ENCODE data around the gene STAT3. TPM values are rescaled to one million over a fixed set of nuclear protein-coding genes. Genes with fewer than 3 reads are reported as not detected.
A peak's percentile ranks its signal among the peaks of the same experiment; 100 is the strongest.

STAT3 gene
- total and polyA plus RNA-seq, 9 of the 15 experiments (the other 6 are each of a cell fraction or from before 2014, with no cell fraction given), result 90.0 to 179 (median 114) TPM

GRCh38 chr17:42378959-42379594 is 9.2 kb downstream of the STAT3 start:
- FAIRE-seq (no peak), DNase-seq (ENCODE audit: extremely low read depth in 1 of 4, low spot score in 3 of 4) (no peak), ATAC-seq (peak; percentile 32; the same call in 2 of the 3 replicates)
- intact Hi-C loops (cut with micrococcal nuclease), result no loop called here
- ChIA-PET CTCF (ENCODE audit: low intra/inter-chr PET ratio) (no interaction called here), POLR2A (interaction anchor here (0.7 to 1.4 kb wide), 7 partner anchors 8 to 61 kb away, joined by 3 to 9 read pairs (median 3); partner anchors contain the start of gene STAT3)
- H3K79me2 ChIP-seq (ENCODE audit: control insufficient read depth, insufficient read depth, low read length), result peaks cover 67% of the 10 kb centered on the region
- peaks cover 14% of the 10 kb centered on the region; the same call in 2 of the 3 replicates for H3K36me3 ChIP-seq (ENCODE audit: control insufficient read depth, insufficient read depth, low read length)
- no peak overlapping the region; the same call in 1 of the 2 replicates for H3K4me2 ChIP-seq (ENCODE audit: insufficient read depth, low read length)
- in situ Hi-C loops (cut with MboI), result no loop called here
- H3K4me1 ChIP-seq (replicated peaks in 1 of 2; ENCODE audit: control insufficient read depth in 2 of 2, insufficient read depth in 2 of 2, low read length in 2 of 2), result peaks cover 0 to 9% of the 10 kb centered on the region in 2 experiments; a peak in 2 of 5 replicates
- H2AFZ ChIP-seq (ENCODE audit: low read depth, low read length), result no peak overlapping the region
- BruUV-seq (replicated peaks), result TSS peak; percentile 4
- H3K9me3 ChIP-seq (replicated peaks; ENCODE audit: control insufficient read depth, insufficient read depth, low read depth, low read length), result no peaks in the 10 kb centered on the region
- 0 out of 4 replicates have a peak overlapping the region, but pooled peaks have one; percentile 8 to 18 for H3K9ac ChIP-seq (ENCODE audit: insufficient read depth in 1 of 2, low read depth in 2 of 2, low read length in 2 of 2)
- 48% methylated on average over 6 of the region's 6 CpGs for WGBS (ENCODE audit: insufficient coverage, low coverage, missing lambda C conversion rate)
- no peaks in the 10 kb centered on the region for H4K20me1 ChIP-seq (replicated peaks; ENCODE audit: control insufficient read depth, insufficient read depth, low read length)
- TF ChIP-seq CREB1 (IDR thresholded peaks at IDR 0.05) (no peak), CREB1 (CRISPR knock-in tag; IDR thresholded peaks at IDR 0.05) (no peak), CEBPB (tag; IDR thresholded peaks at IDR 0.05) (no peak)
- no peaks in the 10 kb centered on the region for H3K27me3 ChIP-seq (ENCODE audit: control insufficient read depth in 2 of 2, insufficient read depth in 2 of 2, low read length in 2 of 2)
- no peaks in the 10 kb centered on the region for H3K9me1 ChIP-seq (ENCODE audit: control insufficient read depth, insufficient read depth, low read length)
- H3K27ac ChIP-seq (ENCODE audit: extremely low read depth, low read depth, low read length), result peak overlapping the region; percentile 27; the same call in 1 of the 3 replicates
- H3K4me3 ChIP-seq, result no peak overlapping the region

- FAIRE-seq (no peak), DNase-seq (ENCODE audit: extremely low read depth in 1 of 4, low spot score in 3 of 4) (no peak), ATAC-seq (no peak)
- Histone ChIP-seq H3K9ac (ENCODE audit: insufficient read depth in 1 of 2, low read depth in 2 of 2, low read length in 2 of 2) (no peak overlapping the region), H3K36me3 (ENCODE audit: control insufficient read depth, insufficient read depth, low read length) (peaks cover 10% of the 10 kb centered on the region; the same call in 2 of the 3 replicates), H3K4me1 (replicated peaks in 1 of 2; ENCODE audit: control insufficient read depth in 2 of 2, insufficient read depth in 2 of 2, low read length in 2 of 2) (peaks cover 0 to 9% of the 10 kb centered on the region in 2 experiments; a peak in 2 of 5 replicates), H3K9me1 (ENCODE audit: control insufficient read depth, insufficient read depth, low read length) (no peaks in the 10 kb centered on the region), H3K4me3 (no peak overlapping the region), H3K4me2 (ENCODE audit: insufficient read depth, low read length) (no peak overlapping the region), H3K9me3 (replicated peaks; ENCODE audit: control insufficient read depth, insufficient read depth, low read depth, low read length) (no peaks in the 10 kb centered on the region), H4K20me1 (replicated peaks; ENCODE audit: control insufficient read depth, insufficient read depth, low read length) (no peaks in the 10 kb centered on the region), H3K79me2 (ENCODE audit: control insufficient read depth, insufficient read depth, low read length) (peaks cover 66% of the 10 kb centered on the region), H3K27me3 (ENCODE audit: control insufficient read depth in 2 of 2, insufficient read depth in 2 of 2, low read length in 2 of 2) (no peaks in the 10 kb centered on the region), H2AFZ (ENCODE audit: low read depth, low read length) (no peak overlapping the region), H3K27ac (ENCODE audit: extremely low read depth, low read depth, low read length) (no peak overlapping the region; the same call in 2 of the 3 replicates)
- 82% methylated on average over 10 of the region's 10 CpGs for WGBS (ENCODE audit: insufficient coverage, low coverage, missing lambda C conversion rate)
- ChIA-PET CTCF (ENCODE audit: low intra/inter-chr PET ratio) (no interaction called here), POLR2A (interaction anchor here (0.7 to 1.4 kb wide), 5 partner anchors 10 to 605 kb away, joined by 3 to 9 read pairs (median 3); partner anchors contain the start of gene STAT3)
- BruUV-seq (replicated peaks), result no TSS peak
- intact Hi-C loops (cut with micrococcal nuclease) (no loop called here), in situ Hi-C loops (cut with MboI) (no loop called here)
- no peak for TF ChIP-seq KAT7 (CRISPR knock-in tag; IDR thresholded peaks at IDR 0.05; ENCODE audit: borderline replicate concordance)
- no peak for TF ChIP-seq JUN (IDR thresholded peaks at IDR 0.05; ENCODE audit: borderline replicate concordance, low read depth, low read length)
- no peak for TF ChIP-seq JUN (CRISPR knock-in tag; IDR thresholded peaks at IDR 0.05; ENCODE audit: borderline replicate concordance)
- TF ChIP-seq ZNF347 (CRISPR knock-in tag; IDR thresholded peaks at IDR 0.05; ENCODE audit: low read depth), result no peak
- no peak for TF ChIP-seq ZNF253 (CRISPR knock-in tag; conservative IDR thresholded peaks at IDR 0.05)
- no peak for TF ChIP-seq FOS (IDR thresholded peaks at IDR 0.05; ENCODE audit: extremely low read depth, insufficient read length)
- TF ChIP-seq ATF3 (IDR thresholded peaks at IDR 0.05), result no peak
- no peak for TF ChIP-seq ATF3 (CRISPR knock-in tag; conservative IDR thresholded peaks at IDR 0.05)
Observed at GRCh38 chr17:42378359-42378958, 9.8 kb downstream of the STAT3 start.
